Measurements from ENCODE around the gene IFITM2.

GRCh38 chr11:358129-358800, 50.6 kb downstream of the IFITM2 start:
- TF ChIP-seq CTCF (IDR thresholded peaks at IDR 0.05) (no peak), POLR2A (IDR thresholded peaks at IDR 0.05) (no peak)

All from uterus (tissue), 2 donors.